Epithelial cell of esophagus (primary cell): ENCODE data around the gene SLC35G6.
A peak's percentile ranks its signal among the peaks of the same experiment; 100 is the strongest.

Experiments used
- DNase-seq: peaks from one replicate; pipeline ENCODE4 v3.0.0; 2010; ENCODE audit warnings: low read depth
- H3K4me3 ChIP-seq: 2 replicates; pipeline ENCODE4 v1.5.1; 2011; ENCODE audit warnings: mild to moderate bottlenecking, low read length, control low read depth
- TF ChIP-seq, protein P1 (sequence below): IDR thresholded peaks from 2 replicates; pipeline ENCODE4 v1.5.1; 2011; ENCODE audit warnings: low read depth, mild to moderate bottlenecking, low read length, control low read depth, inconsistent platforms; ENCODE audit not compliant: insufficient read depth; ENCODE audit errors: missing control alignments

SLC35G6 gene

DNA sequence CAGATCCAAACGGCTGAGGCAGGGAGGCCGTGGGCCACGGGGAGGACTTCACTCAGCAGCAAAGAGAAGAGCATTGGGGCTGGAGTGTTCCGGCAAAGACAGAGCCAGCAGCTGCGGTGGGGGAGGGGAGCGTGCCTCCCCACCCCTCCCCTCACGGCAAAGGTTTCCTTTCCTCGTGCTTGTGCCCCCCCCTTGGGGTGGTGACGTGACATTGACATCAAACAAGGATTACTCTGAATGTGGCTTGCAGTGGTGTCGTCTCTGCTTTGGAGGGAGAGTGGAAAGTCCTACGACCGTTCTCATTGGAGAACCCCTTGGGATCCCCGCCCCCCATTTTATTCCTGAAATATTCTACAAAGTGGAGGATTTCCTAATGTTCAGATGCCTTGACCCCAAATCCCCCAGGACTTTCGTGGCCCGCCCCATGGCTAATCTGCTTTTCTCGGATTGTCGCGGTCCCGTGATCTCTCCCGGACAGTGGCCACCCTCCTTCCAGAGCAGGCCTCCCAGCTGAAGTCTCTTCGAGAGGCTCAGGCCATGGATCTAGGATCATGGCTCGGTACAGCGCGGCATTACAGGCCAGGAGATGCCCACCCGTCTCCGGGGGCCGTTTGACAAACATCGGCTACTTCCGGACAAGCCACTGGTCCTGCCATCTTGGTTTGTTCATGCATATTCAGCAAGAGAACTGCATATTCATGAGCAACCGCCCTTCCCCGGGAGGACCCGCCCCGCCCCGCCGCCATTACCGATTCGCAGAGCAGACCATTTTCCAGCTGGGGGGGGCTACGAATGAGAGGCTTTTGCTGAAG, 2.2 kb downstream of the SLC35G6 start:
- DNase-seq, result peak; percentile 92
- TF ChIP-seq, protein P1, sequence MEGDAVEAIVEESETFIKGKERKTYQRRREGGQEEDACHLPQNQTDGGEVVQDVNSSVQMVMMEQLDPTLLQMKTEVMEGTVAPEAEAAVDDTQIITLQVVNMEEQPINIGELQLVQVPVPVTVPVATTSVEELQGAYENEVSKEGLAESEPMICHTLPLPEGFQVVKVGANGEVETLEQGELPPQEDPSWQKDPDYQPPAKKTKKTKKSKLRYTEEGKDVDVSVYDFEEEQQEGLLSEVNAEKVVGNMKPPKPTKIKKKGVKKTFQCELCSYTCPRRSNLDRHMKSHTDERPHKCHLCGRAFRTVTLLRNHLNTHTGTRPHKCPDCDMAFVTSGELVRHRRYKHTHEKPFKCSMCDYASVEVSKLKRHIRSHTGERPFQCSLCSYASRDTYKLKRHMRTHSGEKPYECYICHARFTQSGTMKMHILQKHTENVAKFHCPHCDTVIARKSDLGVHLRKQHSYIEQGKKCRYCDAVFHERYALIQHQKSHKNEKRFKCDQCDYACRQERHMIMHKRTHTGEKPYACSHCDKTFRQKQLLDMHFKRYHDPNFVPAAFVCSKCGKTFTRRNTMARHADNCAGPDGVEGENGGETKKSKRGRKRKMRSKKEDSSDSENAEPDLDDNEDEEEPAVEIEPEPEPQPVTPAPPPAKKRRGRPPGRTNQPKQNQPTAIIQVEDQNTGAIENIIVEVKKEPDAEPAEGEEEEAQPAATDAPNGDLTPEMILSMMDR, result no peak
- H3K4me3 ChIP-seq, result peak overlapping the region; percentile 92

DNA sequence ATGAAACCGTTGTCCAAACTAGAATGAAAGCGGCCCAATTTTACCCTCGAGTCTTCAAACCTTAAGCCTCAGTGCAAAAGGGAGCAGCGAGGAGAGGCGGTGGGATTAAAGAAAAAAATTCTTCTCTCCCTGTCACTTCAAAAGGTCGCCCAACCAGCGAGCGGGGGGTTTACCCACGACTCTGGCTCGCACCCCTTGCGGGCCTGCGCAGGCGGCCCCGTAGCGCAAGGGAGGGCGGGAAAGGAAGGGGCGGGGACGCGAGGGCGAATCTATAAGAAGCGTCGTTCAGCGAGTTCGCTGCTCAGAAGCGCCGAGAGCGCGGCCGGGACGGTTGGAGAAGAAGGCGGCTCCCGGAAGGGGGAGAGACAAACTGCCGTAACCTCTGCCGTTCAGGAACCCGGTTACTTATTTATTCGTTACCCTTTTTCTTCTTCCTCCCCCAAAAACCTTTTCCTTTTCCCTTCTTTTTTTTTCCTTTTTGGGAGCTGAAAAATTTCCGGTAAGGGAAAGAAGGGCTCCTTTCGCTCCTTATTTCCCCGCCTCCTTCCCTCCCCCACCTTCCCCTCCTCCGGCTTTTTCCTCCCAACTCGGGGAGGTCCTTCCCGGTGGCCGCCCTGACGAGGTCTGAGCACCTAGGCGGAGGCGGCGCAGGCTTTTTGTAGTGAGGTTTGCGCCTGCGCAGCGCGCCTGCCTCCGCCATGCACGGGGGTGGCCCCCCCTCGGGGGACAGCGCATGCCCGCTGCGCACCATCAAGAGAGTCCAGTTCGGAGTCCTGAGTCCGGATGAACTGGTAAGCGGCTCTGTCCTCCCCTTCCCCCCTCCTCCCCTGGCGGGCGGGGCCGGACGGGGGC, 3.0 kb downstream of the SLC35G6 start, which contains the start of gene POLR2A:
TSS of gene POLR2A (plus strand) at position 300 of the 852 bp plus-strand sequence.
- TF ChIP-seq, protein P1, result no peak
- H3K4me3 ChIP-seq, result peak within 1 kb of the TSS; percentile 92
- DNase-seq, result peak; percentile 97

DNA sequence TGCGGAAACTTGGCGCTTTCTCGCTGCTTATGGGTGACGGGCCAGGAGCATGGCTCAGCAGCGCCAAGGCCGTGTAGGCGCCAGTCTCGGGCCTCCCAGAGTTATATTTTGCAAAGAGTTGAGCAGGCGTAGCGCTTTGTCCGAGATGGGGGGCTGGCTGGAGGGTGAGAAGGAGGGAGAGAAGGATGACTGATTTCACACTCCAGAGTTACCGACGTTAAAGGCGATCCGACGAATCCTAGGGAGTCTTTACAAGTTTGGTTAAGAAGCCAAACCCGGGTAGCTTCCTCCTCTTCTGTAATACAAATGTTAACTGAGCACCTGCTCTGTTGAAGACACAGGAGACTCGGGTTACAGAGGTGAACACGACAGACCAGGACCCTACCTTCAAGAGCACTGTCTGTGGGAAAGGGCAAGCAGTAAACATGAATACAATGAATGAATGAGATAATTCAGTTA, 3.7 kb downstream of the SLC35G6 start:
- peak overlapping the region; percentile 92 for H3K4me3 ChIP-seq
- TF ChIP-seq, protein P1, result no peak
- DNase-seq, result no peak

DNA sequence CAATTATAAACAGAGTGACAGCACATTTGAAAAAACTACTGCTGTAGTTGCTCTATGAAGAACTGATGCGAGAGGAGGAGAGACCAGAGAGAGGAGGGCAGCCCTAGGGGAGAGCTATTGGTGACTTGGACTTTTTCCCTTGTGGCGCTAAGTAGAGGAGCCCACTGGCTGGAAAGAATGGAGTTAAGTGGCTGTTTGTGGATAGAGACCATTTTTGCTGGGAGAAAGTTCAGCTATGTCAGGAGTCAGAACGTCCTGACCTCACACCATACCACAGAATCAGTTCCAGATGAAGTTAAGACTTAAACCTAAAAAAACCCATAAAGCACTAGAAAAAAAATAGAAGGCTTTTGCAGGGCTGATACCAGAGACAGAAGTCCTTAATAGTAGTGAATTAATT, 4.9 kb downstream of the SLC35G6 start:
- TF ChIP-seq, protein P1, result no peak
- peak overlapping the region; percentile 92 for H3K4me3 ChIP-seq

DNA sequence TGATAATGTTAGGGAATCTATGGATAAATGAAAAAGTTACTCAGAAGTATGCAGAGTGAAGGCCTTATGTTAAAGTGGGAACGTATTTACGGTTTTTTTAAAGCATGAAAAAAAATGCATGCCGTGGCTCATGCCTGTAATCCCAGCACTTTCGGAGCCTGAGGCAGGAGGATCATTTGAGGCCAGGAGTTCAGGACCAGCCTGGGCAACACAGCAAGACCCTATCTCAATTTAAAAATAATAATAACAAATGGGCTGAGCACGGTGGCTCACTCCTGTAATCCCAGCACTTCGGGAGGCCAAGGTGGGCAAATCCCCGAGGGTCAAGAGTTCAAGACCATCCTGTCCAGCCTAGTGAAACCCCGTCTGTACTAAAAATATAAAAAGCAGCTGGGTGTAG, 8.9 kb downstream of the SLC35G6 start:
- no peak for DNase-seq
- no peak overlapping the region for H3K4me3 ChIP-seq
- TF ChIP-seq, protein P1, result no peak

More for the DNA sequence above, 4.9 kb downstream of the SLC35G6 start:
- DNase-seq, result no peak

DNA sequence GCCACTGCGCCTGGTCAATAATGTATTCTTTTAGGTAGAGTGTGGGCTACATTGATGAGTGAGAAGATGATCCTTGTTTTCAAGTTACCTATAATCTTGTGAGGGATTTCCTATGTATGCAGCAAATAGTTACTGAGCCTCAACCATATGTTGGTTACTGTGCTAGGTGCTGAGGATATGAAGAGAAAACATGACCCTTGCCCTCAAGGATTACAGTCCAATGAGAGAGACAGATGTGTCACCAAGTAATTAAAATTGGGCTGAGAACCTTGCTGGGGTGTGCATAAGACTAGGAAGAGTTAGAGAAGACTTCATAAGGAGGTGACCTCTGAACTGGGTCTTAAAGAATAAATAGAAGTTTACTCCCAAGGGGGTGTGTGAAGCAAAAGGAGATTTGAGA, 10.3 kb downstream of the SLC35G6 start:
- H3K4me3 ChIP-seq, result no peak overlapping the region
- TF ChIP-seq, protein P1, result no peak
- no peak for DNase-seq
